ENCODE data around the gene DBP. TPM values are rescaled to one million over a fixed set of nuclear protein-coding genes. Genes with fewer than 3 reads are reported as not detected.
A peak's percentile ranks its signal among the peaks of the same experiment; 100 is the strongest.
"Not testable (repeated sequence)": the region's sequence is repeated elsewhere in the genome, so short reads cannot be mapped to it uniquely, and the experiment has no call there.

The DBP gene
- total RNA-seq, 2 donors from 2014 or later = 8.2 to 13.4 TPM

DNA sequence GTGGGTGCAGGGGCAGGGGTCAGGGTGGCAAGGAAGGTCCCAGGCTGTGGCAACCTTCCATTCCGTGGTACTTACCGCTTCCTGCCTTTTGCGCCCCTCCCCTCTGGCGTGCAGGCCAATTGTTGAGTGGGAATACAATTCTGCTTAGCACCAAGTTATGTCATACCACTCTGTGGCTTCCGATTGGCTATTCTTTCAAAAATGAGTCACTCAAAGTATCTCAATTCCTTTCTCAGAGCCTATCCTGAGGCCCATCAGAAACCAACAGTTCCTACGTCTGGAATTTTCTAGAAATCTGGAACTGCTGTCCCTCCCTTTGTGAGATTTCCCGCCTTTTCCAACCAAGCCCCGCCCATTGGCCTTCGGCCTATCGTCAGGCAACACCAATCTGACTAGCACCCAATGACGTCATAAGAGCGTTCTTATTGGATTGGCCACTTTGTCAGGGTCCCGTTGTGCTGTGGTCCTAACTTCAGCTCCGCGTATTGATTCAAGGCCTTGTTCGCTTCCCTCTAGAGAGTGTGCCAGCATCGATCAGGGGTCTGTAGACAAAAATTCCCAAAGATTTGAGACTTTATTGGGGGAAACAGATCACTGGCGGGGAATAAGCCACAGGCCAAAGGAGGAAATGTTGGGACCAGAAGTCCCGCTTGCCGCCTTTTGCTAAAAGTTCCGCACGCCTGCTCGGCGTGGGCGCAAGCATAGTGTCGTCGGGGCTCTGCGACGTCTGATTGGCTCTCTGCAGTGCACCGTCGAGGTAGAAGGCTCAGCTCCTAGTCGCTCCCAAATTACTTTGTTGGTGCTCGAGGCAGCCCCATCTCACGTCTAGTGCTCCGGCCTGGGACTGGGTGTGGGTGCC lies 23.9 kb upstream of the DBP start:
- Mint-ChIP-seq H3K9me3 (no peaks in the 10 kb centered on the region), H3K4me1 (ENCODE audit: low read depth) (peaks cover 7% of the 10 kb centered on the region), H3K36me3 (ENCODE audit: insufficient read depth in 2 of 2) (no peaks in the 10 kb centered on the region), H3K27me3 (ENCODE audit: low read depth) (no peaks in the 10 kb centered on the region), H3K27ac (peak overlapping the region; percentile 55), H3K4me3 (peak overlapping the region; percentile 65 to 75)
- ATAC-seq (replicated peaks in 1 of 2) (peak; percentile 95 to 96), DNase-seq (peak; percentile 85 to 86)

DNA sequence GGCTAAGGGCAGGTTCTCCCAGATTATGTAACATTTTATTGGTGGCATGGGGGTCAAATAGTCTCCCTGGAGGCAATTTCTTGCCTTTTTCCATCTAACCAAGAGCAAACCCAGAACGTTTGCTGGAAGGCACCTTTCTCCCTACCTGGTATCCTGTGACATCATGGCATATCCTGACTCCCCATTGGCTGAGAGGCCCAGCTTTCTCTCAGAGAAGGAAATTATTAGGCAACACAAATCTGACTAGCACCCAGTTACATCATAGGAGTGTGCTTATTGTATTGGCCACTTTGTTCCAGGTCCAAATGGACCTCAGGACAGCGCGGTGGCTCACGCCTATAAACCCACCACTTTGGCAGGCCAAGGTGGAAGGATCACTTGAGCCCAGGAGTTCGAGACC lies 22.6 kb upstream of the DBP start:
- no peaks in the 10 kb centered on the region for H3K36me3 Mint-ChIP-seq (ENCODE audit: insufficient read depth in 2 of 2)
- no peak overlapping the region for H3K4me3 Mint-ChIP-seq
- no peak overlapping the region for H3K27ac Mint-ChIP-seq
- ATAC-seq (replicated peaks in 1 of 2) (no peak), DNase-seq (no peak)
- H3K4me1 Mint-ChIP-seq (ENCODE audit: low read depth) = peaks cover 7% of the 10 kb centered on the region
- H3K27me3 Mint-ChIP-seq (ENCODE audit: low read depth) = no peaks in the 10 kb centered on the region
- no peaks in the 10 kb centered on the region for H3K9me3 Mint-ChIP-seq

DNA sequence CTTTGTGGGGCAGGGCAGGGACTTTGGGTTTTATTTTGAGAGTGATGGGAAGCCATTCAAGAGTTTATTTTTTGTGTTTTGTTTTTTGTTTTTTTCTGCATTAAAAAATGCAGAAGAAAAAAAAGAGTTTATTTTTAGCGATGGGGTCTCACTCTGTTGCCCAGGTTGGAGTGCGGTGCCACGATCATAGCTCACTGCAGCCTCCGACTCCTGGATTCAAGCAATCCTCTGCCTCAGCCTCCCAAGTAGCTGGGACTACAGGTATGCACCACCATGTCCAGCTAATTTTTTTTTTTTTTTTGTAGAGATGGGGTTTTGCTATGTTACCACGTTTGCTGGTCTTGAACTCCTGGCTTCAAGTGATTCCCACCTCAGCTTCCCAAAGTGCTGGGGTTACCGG lies 21.3 kb upstream of the DBP start:
- Mint-ChIP-seq H3K27ac (no peak overlapping the region), H3K4me3 (no peak overlapping the region)

DNA sequence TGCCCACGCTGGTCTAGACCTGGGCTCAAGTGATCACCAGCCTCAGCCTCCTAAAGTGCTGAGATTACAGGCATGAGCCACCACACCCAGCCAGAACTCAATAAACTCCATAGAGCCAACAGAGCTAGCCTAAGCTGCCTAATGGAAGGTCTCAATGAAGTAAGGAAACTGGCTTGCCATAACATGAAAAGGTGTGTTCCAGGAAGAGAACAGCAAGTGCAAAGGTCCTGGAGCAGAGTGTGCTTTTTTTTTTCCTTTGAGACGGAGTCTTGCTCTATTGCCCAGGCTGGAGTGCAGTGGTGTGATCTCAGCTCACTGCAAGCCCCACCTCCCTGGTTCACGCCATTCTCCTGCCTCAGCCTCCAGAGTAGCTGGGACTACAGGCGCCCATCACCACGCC lies 20.6 kb upstream of the DBP start:
- not testable (repeated sequence) for H3K9me3 Mint-ChIP-seq; H3K27ac Mint-ChIP-seq; DNase-seq; H3K4me1 Mint-ChIP-seq (ENCODE audit: low read depth); H3K27me3 Mint-ChIP-seq (ENCODE audit: low read depth); H3K4me3 Mint-ChIP-seq; ATAC-seq (replicated peaks in 1 of 2); H3K36me3 Mint-ChIP-seq (ENCODE audit: insufficient read depth in 2 of 2)

More for the DNA sequence above, 21.3 kb upstream of the DBP start:
- peaks cover 7% of the 10 kb centered on the region for H3K4me1 Mint-ChIP-seq (ENCODE audit: low read depth)
- no peak for ATAC-seq (replicated peaks in 1 of 2)
- no peaks in the 10 kb centered on the region for H3K27me3 Mint-ChIP-seq (ENCODE audit: low read depth)
- H3K36me3 Mint-ChIP-seq (ENCODE audit: insufficient read depth in 2 of 2) = no peaks in the 10 kb centered on the region
- DNase-seq = no peak
- H3K9me3 Mint-ChIP-seq = no peaks in the 10 kb centered on the region

DNA sequence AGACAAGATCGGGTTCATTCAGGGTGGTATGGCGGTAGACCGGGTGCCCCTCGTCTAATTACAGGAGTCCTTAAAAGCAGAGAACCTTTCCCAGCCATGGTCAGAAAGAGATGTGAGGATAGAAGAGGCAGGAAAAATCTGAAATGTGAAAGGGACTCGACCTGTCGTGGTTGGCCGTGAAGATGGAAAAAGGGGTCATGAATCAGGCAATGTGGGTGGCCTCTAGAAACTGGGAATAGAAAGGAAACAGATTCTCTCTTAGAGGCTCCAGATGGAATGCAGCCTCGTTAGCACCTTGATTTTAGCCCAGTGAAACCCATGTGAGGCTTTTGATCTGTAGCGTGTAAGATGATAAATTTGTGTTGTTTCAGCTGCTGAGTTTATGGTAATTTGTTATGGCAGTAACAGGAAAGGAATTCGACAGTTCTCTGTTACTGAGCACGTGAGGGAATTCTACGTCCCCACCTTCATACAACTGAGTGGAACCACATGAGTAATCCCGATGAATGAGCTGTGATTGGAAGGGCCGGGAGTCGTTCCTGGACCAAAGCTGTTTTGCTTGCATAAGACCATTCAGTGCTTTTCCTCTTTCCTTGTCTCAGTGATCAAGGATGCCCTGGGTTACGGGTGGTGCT lies 19.8 kb upstream of the DBP start:
- Mint-ChIP-seq H3K4me3 (no peak overlapping the region), H3K36me3 (ENCODE audit: insufficient read depth in 2 of 2) (no peaks in the 10 kb centered on the region), H3K27me3 (ENCODE audit: low read depth) (no peaks in the 10 kb centered on the region), H3K4me1 (ENCODE audit: low read depth) (peaks cover 7% of the 10 kb centered on the region), H3K9me3 (no peaks in the 10 kb centered on the region), H3K27ac (no peak overlapping the region)
- DNase-seq (no peak), ATAC-seq (replicated peaks in 1 of 2) (no peak)

DNA sequence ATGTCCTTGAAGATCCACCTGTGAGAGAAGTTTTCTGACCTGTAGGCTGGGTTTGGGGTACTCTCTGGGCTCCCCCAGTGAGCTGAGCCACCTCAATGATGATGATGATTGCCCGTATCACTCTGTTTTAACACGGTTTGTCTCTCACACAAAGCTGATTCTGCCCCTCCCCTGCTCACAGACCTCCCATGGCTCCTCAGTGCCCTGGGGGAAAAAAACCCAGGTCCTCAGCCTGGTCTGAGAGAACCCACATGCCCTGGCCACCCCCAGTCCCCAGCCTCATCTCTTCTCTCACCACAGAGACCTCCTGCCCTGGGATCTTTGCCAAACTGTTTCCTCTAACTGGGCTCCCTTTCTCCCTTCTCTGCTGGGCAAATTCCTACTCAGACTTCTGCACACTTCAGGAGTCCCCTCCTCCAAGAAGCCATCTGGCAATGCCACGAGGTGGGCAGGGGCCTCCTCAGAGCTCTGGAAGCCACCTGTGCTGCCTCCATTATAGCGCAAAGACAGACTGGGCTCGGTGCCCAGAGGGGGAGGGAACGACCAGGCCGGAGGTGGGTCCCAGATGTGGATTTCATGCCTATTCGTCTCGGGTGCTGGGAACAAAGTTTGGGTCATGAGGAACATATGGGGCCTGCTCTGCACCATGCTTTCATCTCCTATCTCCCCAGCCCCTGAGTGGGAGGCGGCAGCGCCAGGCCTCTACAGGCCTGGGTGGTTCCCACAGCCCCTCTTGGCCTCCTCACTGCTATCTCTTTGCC lies 17.3 kb upstream of the DBP start:
- ATAC-seq (replicated peaks in 1 of 2) = no peak
- DNase-seq = no peak
- no peaks in the 10 kb centered on the region for H3K9me3 Mint-ChIP-seq
- H3K4me3 Mint-ChIP-seq = no peak overlapping the region
- no peak overlapping the region for H3K27ac Mint-ChIP-seq
- H3K36me3 Mint-ChIP-seq (ENCODE audit: insufficient read depth in 2 of 2) = no peaks in the 10 kb centered on the region
- peaks cover 13% of the 10 kb centered on the region for H3K4me1 Mint-ChIP-seq (ENCODE audit: low read depth)
- H3K27me3 Mint-ChIP-seq (ENCODE audit: low read depth) = no peaks in the 10 kb centered on the region

DNA sequence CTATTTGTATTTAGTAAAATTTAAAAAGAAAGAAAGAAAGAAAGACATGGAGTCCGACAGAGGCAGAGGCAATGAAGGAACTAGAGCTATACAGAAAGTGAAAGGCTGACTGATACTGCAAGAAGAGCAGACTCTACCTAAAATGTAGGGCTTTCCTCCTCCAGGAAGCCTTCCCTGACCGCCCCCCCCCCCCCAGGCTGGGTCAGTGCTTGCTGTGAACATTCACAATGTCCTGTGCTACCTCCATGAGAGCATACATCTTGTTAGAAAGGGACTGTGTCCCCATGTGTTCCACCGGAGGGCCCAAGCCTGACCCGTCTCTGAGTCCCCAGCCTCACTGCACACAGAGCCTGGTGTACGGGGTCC lies 14.5 kb upstream of the DBP start:
- Mint-ChIP-seq H3K4me3 (no peak overlapping the region), H3K27me3 (ENCODE audit: low read depth) (no peaks in the 10 kb centered on the region), H3K36me3 (ENCODE audit: insufficient read depth in 2 of 2) (no peaks in the 10 kb centered on the region), H3K9me3 (no peaks in the 10 kb centered on the region), H3K4me1 (ENCODE audit: low read depth) (peaks cover 32% of the 10 kb centered on the region), H3K27ac (no peak overlapping the region)
- ATAC-seq (replicated peaks in 1 of 2) (no peak), DNase-seq (no peak)

DNA sequence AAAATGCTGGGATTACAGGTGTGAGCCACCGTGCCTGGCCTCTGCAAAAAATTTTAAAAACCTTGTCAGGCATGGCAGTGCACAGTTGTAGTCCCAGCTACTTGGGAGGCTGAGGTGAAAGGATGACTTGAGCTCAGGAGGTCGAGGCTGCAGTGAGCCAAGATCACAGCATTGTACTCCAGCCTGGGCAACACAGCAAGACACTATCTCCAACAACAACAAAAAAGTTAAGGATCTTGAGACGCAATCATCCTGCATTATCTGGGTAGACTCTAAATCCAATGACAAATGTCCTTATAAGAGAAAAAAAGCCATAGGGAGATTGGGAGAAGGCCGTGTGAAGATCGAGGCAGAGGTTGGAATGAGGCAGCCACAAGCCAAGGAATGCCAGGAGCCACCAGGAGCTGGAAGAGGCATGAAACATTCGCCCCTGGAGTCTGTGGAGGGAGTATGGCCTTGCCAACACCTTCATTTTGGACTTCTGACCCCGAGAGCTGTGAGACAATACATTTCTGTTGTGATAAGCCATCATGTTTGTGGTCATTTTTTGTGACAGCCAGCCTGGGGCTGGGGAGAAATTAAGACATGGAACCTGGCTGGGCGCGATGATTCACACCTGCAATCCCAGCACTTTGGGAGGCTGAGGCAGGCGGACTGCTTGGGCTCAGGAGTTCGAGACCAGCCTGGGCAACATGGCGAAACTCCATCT lies 13.9 kb upstream of the DBP start:
- ATAC-seq (replicated peaks in 1 of 2) (no peak), DNase-seq (no peak)
- Mint-ChIP-seq H3K36me3 (ENCODE audit: insufficient read depth in 2 of 2) (no peaks in the 10 kb centered on the region), H3K27me3 (ENCODE audit: low read depth) (no peaks in the 10 kb centered on the region), H3K27ac (no peak overlapping the region), H3K4me1 (ENCODE audit: low read depth) (peaks cover 34% of the 10 kb centered on the region), H3K4me3 (no peak overlapping the region), H3K9me3 (no peaks in the 10 kb centered on the region)

DNA sequence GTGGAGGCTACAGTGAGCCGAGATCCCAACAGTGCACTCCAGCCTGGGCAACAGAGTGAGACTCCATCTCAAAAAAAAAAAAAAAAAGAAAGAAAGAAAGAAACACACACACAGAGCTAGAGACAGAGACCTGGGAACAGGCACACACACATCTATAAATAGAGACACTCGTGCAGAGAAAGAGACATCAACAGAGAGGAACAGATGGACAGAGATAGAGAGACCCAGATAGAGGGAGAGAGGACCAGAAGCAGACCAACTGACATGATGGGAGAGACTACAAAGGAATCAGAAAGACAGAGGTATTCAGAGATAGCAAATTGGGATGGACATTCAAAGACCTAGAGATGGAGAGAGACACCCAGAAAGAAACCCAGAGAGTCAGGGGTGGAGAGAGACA lies 11.0 kb upstream of the DBP start:
- Mint-ChIP-seq H3K9me3 (no peaks in the 10 kb centered on the region), H3K27me3 (ENCODE audit: low read depth) (no peaks in the 10 kb centered on the region), H3K4me1 (ENCODE audit: low read depth) (peaks cover 48% of the 10 kb centered on the region), H3K4me3 (peak overlapping the region in 1 of 2 donors; percentile 0), H3K36me3 (ENCODE audit: insufficient read depth in 2 of 2) (no peaks in the 10 kb centered on the region), H3K27ac (no peak overlapping the region)
- ATAC-seq (replicated peaks in 1 of 2) (no peak), DNase-seq (no peak)

DNA sequence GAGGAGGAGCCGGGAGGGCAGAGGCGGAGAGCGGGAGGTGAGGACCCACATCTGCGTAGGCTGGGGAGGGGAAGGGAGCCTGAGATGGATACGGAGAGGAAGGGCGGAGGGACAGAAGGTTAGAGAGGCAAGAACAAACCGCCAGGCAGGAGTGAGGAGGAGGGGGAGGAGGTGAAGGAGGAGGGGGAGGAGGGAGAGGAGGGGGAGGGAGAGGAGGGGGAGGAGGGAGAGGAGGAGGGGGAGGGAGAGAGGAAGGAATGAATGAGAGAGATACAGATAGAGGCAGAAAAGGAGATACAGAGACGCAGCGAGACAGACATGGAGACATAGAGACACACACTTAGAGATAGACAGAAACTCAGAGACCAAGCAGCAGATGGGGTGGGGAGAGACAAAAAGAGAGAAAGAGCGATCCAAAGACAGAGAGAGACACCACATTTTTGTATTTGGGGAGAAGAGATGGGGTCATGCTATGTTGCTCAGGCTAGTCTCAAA lies 9.6 kb upstream of the DBP start:
- Mint-ChIP-seq H3K4me3 (peak overlapping the region; percentile 94 to 98), H3K9me3 (no peaks in the 10 kb centered on the region), H3K4me1 (ENCODE audit: low read depth) (peaks cover 48% of the 10 kb centered on the region), H3K27me3 (ENCODE audit: low read depth) (no peaks in the 10 kb centered on the region), H3K27ac (peak overlapping the region; percentile 3), H3K36me3 (ENCODE audit: insufficient read depth in 2 of 2) (no peaks in the 10 kb centered on the region)
- ATAC-seq (replicated peaks in 1 of 2) (no peak), DNase-seq (no peak)

DNA sequence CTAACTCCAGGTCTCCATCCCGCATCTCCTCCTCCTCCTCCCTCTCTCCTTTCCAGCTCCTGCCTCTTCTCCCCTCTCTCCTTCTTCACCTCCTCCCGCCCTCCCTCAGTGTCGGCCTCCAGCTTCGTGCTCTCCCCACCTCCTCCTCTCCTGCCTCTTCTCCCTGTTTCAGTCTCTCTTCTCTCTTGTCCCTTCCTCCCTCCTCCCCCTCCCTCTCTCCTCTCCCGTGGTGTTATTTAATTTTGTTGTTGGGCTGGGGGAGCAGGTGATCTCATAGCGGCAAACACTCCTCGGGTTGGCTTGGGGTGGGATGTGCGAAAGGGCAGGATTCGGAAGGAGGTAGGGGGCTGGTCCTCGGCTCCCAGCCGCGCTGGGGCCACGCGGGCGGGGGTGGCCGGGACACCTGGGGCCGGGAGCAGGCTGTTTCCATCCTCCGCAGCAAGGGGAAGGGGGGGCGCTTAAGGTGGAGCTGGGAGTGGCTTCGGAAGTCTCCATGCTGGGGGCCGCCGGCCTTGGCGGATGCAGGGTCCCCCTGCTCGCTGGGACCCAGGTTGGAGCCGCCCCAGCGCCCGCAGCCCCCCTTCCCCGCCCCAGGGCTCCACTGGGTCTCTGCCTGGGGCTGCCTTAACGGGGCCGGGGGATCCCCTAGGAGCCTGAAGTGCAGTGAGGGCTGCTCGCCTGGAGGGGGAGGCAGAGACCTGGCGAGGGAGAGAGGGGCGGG lies 9.0 kb upstream of the DBP start, which contains the start of gene CA11:
TSS of gene CA11 (minus strand) at position 187 of the 721 bp plus-strand sequence. CDS start 555 bp downstream, outside the sequence.
- ATAC-seq (replicated peaks in 1 of 2) (peak; percentile 88), DNase-seq (peak; percentile 94 to 95)
- Mint-ChIP-seq H3K36me3 (ENCODE audit: insufficient read depth in 2 of 2) (no peaks in the 10 kb centered on the region), H3K27ac (peak within 1 kb of the TSS; percentile 68), H3K27me3 (ENCODE audit: low read depth) (no peaks in the 10 kb centered on the region), H3K4me3 (peak within 1 kb of the TSS; percentile 94 to 98), H3K9me3 (no peaks in the 10 kb centered on the region), H3K4me1 (ENCODE audit: low read depth) (peaks cover 44% of the 10 kb centered on the region)

DNA sequence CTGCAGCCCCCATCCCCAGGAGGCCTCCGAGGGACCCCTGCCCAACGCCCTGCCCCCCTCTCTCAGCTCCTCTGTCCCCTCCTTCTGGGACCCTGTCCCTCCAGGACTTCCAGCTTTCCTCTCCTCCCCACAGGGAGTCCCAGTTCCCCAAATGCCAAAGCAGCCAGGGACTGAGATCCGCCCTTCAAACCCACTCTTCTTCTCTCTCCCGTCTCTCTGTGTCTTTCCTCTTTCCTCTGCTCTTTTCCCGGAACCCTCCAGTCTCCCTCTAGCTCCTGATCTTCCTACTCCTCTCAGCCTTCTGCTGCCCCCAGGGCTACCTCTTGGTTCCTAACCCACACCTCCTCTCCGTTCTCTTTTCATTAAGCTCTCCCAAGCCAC lies 8.4 kb upstream of the DBP start:
- peak in 1 of 2 donors; percentile 0 for ATAC-seq (replicated peaks in 1 of 2)
- H3K4me1 Mint-ChIP-seq (ENCODE audit: low read depth) = peaks cover 40% of the 10 kb centered on the region

More for the DNA sequence above, 8.4 kb upstream of the DBP start:
- Mint-ChIP-seq H3K9me3 (no peaks in the 10 kb centered on the region), H3K27me3 (ENCODE audit: low read depth) (no peaks in the 10 kb centered on the region), H3K27ac (peak overlapping the region; percentile 68), H3K36me3 (ENCODE audit: insufficient read depth in 2 of 2) (no peaks in the 10 kb centered on the region), H3K4me3 (peak overlapping the region; percentile 94 to 98)
- no peak for DNase-seq

All from activated T-cell treated with anti-CD3 and anti-CD28 coated beads, Interleukin-2, amount 50 U/mL, for 72 hours (primary cell).